Smooth muscle cell of bladder (primary cell): Measurements from ENCODE around the gene ADH5. TPM values are rescaled to one million over a fixed set of nuclear protein-coding genes. Genes with fewer than 3 reads are reported as not detected.

Experiments used
- total RNA-seq: library from RNA; depleted of rRNA; stranded (reverse); fragments of >200 nt; gene quantifications from 2 replicates; pipeline ENCODE4 v1.2.3, GENCODE V29; 2014

ADH5 gene
- total RNA-seq: 293 and 324 TPM in 2 replicates

GRCh38 chr4:99088481-99089365 is at the start of gene ADH5:
TSS of gene ADH5 (minus strand) at chr4:99088788. CDS start at chr4:99088700, 88 bp downstream.

Other genes starting within 250 kb of the ADH5 start
- 113 and 180 TPM in 2 replicates for gene EIF4E, start 159.7 kb downstream of the ADH5 start, total RNA-seq
- gene METAP1, start 93.1 kb downstream of the ADH5 start, total RNA-seq: 15.4 and 18.4 TPM in 2 replicates
- gene ADH4, start 55.5 kb upstream of the ADH5 start, total RNA-seq: not detected in 2 replicates
- not detected in 2 replicates for gene ADH6, start 130.5 kb upstream of the ADH5 start, total RNA-seq
- not detected in 2 replicates for gene ADH1A, start 202.2 kb upstream of the ADH5 start, total RNA-seq
- 81.4 and 83.2 TPM in 2 replicates for gene ADH1B, start 232.6 kb upstream of the ADH5 start, total RNA-seq